Peyer's patch (tissue), 4 donors: ENCODE results near the gene ATP5F1E. TPM values are rescaled to one million over a fixed set of nuclear protein-coding genes. Genes with fewer than 3 reads are reported as not detected.
A peak's percentile ranks its signal among the peaks of the same experiment; 100 is the strongest.

Experiments used
- DNase-seq, 3 donors: peaks; one replicate each; pipeline ENCODE4 v3.0.0-alpha.2; 2017 to 2019
- H3K27ac ChIP-seq, 4 donors: fragments of 200-600 bp; sonication (generic); one replicate each; pipeline ENCODE4 v1.5.1; 2016 to 2019
- H3K27me3 ChIP-seq, 2 donors: fragments of 200-600 bp; sonication (generic); one replicate each; pipeline ENCODE4 v1.5.1; 2019
- H3K36me3 ChIP-seq, 3 donors: fragments of 200-600 bp; sonication (generic); one replicate each; pipeline ENCODE4 v1.5.1; 2016 to 2019
- H3K4me1 ChIP-seq, 4 donors: fragments of 200-600 bp; sonication (generic); one replicate each; pipeline ENCODE4 v1.5.1; 2016 to 2019
- H3K4me3 ChIP-seq, 4 donors: fragments of 200-600 bp; sonication (generic); 1 replicate in 3 of 4; 2 replicates in 1 of 4; pipeline ENCODE4 v1.5.1; 2016 to 2019; ENCODE audit warnings: mild to moderate bottlenecking in 1 of 4
- H3K9me3 ChIP-seq, 4 donors: fragments of 200-600 bp; sonication (generic); one replicate each; pipeline ENCODE4 v1.5.1; 2016 to 2019; ENCODE audit warnings: mild to moderate bottlenecking in 1 of 4
- POLR2A ChIP-seq, 2 donors: fragments of 450-650 bp; IDR thresholded peaks; one replicate each; pipeline ENCODE4 v1.5.1; 2017; ENCODE audit warnings: antibody characterized with exemption in 2 of 2, mild to moderate bottlenecking in 2 of 2, moderate library complexity in 2 of 2
- total RNA-seq, 4 donors: library from RNA; depleted of rRNA; stranded (reverse); fragments of >200 nt; gene quantifications; one replicate each; pipeline ENCODE4 v1.1.0, GENCODE V29; 2016
- TF ChIP-seq, protein P1 (sequence below), 6 experiments: fragments of 450-650 bp in 4 of 6; fragments of 200-600 bp in 2 of 6; sonication (generic) in 1 of 6; IDR thresholded peaks; one replicate each; pipeline ENCODE4 v1.5.1; 2017 to 2019; ENCODE audit warnings: antibody characterized with exemption in 6 of 6, mild to moderate bottlenecking in 3 of 6, moderate library complexity in 1 of 6

Gene ATP5F1E
- total RNA-seq, 4 donors from 2014 or later = 20.6 to 34.0 (median 26.8) TPM

DNA sequence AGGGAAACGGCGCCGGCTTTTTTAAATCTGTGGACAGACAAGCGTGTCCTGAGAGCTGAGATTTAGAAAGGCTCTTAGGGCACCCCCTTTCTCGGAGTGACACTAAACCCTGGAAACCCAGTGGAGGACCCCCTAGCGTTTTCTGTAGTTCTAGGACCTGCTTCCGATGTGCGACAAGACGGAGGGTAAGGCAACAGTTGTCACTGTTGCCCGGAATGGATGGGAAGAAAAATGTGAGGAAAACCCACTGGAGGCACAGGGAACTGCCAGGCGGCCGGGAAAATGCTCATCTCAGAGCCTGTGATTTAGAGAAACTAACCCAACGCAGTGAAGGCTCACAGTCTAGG lies 551 bp upstream of the ATP5F1E start:
- peak overlapping the region; percentile 87 to 95 (median 92) for H3K27ac ChIP-seq
- H3K4me3 ChIP-seq = peak overlapping the region; percentile 62 to 88 (median 76)
- DNase-seq = no peak
- H3K27me3 ChIP-seq = no peaks in the 10 kb centered on the region
- TF ChIP-seq, protein P1, sequence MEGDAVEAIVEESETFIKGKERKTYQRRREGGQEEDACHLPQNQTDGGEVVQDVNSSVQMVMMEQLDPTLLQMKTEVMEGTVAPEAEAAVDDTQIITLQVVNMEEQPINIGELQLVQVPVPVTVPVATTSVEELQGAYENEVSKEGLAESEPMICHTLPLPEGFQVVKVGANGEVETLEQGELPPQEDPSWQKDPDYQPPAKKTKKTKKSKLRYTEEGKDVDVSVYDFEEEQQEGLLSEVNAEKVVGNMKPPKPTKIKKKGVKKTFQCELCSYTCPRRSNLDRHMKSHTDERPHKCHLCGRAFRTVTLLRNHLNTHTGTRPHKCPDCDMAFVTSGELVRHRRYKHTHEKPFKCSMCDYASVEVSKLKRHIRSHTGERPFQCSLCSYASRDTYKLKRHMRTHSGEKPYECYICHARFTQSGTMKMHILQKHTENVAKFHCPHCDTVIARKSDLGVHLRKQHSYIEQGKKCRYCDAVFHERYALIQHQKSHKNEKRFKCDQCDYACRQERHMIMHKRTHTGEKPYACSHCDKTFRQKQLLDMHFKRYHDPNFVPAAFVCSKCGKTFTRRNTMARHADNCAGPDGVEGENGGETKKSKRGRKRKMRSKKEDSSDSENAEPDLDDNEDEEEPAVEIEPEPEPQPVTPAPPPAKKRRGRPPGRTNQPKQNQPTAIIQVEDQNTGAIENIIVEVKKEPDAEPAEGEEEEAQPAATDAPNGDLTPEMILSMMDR (IDR thresholded peaks at IDR 0.05) = peak in 2 of 6 experiments; percentile 34 to 38
- TF ChIP-seq POLR2A (IDR thresholded peaks at IDR 0.05) = no peak
- H3K9me3 ChIP-seq = no peaks in the 10 kb centered on the region
- peaks cover 0 to 41% (median 11%) of the 10 kb centered on the region in 4 donors for H3K4me1 ChIP-seq
- H3K36me3 ChIP-seq = peaks cover 0 to 55% (median 0%) of the 10 kb centered on the region in 3 donors

DNA sequence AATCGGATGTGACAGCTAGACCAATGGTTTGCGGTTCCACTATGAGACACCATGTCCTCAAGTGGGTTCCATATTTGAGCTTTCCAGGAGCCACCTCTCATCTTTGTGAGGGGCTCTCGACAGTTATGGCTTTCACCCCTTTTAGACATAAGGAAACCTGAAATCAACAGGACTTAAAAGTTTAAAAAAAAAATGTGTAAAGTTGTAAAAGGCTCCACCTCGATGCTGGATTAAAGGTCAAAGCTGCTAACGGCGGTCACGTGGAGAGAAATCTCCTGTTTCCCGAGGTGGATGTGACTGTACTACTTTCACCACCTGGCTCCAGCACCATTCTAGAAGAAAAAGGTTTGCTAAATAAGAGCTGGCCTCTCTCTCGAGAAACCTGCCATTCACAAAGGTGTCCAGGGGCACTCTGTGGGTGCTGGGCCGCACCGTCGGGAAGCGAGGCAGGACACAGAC lies 542 bp downstream of the ATP5F1E start:
- no peaks in the 10 kb centered on the region for H3K9me3 ChIP-seq
- peaks cover 0 to 55% (median 0%) of the 10 kb centered on the region in 3 donors for H3K36me3 ChIP-seq
- peak overlapping the region; percentile 62 to 88 (median 76) for H3K4me3 ChIP-seq
- TF ChIP-seq, protein P1 (IDR thresholded peaks at IDR 0.05) = no peak
- TF ChIP-seq POLR2A (IDR thresholded peaks at IDR 0.05) = no peak
- peak in 1 of 3 donors; percentile 65 for DNase-seq
- H3K27me3 ChIP-seq = no peaks in the 10 kb centered on the region
- peaks cover 0 to 41% (median 11%) of the 10 kb centered on the region in 4 donors for H3K4me1 ChIP-seq
- peak overlapping the region; percentile 87 to 95 (median 92) for H3K27ac ChIP-seq

GRCh38 chr20:59030911-59031563 lies 1.1 kb downstream of the ATP5F1E start:
- Histone ChIP-seq H3K27ac (peak overlapping the region; percentile 87 to 95 (median 92)), H3K9me3 (no peaks in the 10 kb centered on the region), H3K4me1 (peaks cover 0 to 41% (median 11%) of the 10 kb centered on the region in 4 donors), H3K36me3 (peaks cover 0 to 55% (median 0%) of the 10 kb centered on the region in 3 donors), H3K4me3 (peak overlapping the region; percentile 62 to 88 (median 76)), H3K27me3 (no peaks in the 10 kb centered on the region)
- TF ChIP-seq POLR2A (IDR thresholded peaks at IDR 0.05) = peak in 1 of 2 donors; percentile 17
- TF ChIP-seq, protein P1 (IDR thresholded peaks at IDR 0.05) = no peak
- DNase-seq = peak in 1 of 3 donors; percentile 51

DNA sequence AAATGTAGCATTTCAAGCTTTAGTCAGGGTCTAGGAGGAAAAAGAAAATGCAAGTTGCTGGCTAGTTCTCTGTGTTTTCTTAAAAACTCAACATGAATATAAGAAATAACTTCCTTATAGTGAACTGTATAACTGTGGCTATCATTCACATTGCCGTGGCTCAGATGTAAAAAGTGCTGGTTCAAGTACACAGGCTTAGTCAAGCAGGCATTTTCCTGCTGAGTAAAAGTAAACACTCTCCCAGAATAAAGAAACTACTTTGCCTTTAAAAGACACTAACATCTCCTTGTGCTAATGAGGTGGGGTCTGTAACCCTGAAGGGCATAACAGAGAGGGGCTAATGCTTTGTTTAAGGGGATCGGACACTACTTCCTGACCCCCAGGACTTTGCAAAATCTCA lies 3.3 kb downstream of the ATP5F1E start:
- Histone ChIP-seq H3K4me1 (peaks cover 0 to 41% (median 11%) of the 10 kb centered on the region in 4 donors), H3K9me3 (no peaks in the 10 kb centered on the region), H3K36me3 (peaks cover 0 to 63% (median 0%) of the 10 kb centered on the region in 3 donors), H3K27me3 (no peaks in the 10 kb centered on the region), H3K27ac (no peak overlapping the region), H3K4me3 (peak overlapping the region in 1 of 4 donors; percentile 22)
- DNase-seq = no peak
- TF ChIP-seq, protein P1 (IDR thresholded peaks at IDR 0.05) = no peak
- TF ChIP-seq POLR2A (IDR thresholded peaks at IDR 0.05) = no peak

GRCh38 chr20:59027741-59028320 lies 4.3 kb downstream of the ATP5F1E start:
- TF ChIP-seq, protein P1 (IDR thresholded peaks at IDR 0.05) = no peak
- no peak for TF ChIP-seq POLR2A (IDR thresholded peaks at IDR 0.05)

More at GRCh38 chr20:59027741-59028320, 4.3 kb downstream of the ATP5F1E start:
- Histone ChIP-seq H3K27me3 (no peaks in the 10 kb centered on the region), H3K27ac (no peak overlapping the region), H3K4me1 (peaks cover 0 to 37% (median 11%) of the 10 kb centered on the region in 4 donors), H3K9me3 (no peaks in the 10 kb centered on the region), H3K4me3 (no peak overlapping the region), H3K36me3 (peaks cover 0 to 70% (median 0%) of the 10 kb centered on the region in 3 donors)
- no peak for DNase-seq
